H1 (cell line): Measurements from ENCODE around the gene PLEKHA5. TPM values are rescaled to one million over a fixed set of nuclear protein-coding genes. Genes with fewer than 3 reads are reported as not detected.

Experiments
- CTCF ChIA-PET: fragments of 300-600 bp; sonication (Branson Sonifier 250); formaldehyde crosslinking; loops from one replicate; lab custom pipeline; 2021; ENCODE audit not compliant: partially characterized antibody; lab: Charles Lee
- POLR2A ChIA-PET: fragments of 300-600 bp; sonication (Branson Sonifier 250); formaldehyde crosslinking; loops from one replicate; lab custom pipeline; 2021; ENCODE audit warnings: inconsistent platforms; ENCODE audit not compliant: partially characterized antibody; lab: Charles Lee
- DNase-seq, 2 experiments: peaks; one replicate each; pipeline versions ENCODE4 v3.0.0 to v3.0.0-alpha.2; 2010 to 2022; ENCODE audit warnings: low spot score in 2 of 2, low read depth in 1 of 2, mixed read lengths in 1 of 2
- FAIRE-seq: peaks from 2 replicates; lab custom pipeline; 2011; peaks lifted over from hg19 to GRCh38; lab: Jason Lieb, UNC
- H2AFZ ChIP-seq: 2 replicates; pipeline ENCODE4 v1.8.1; 2012; ENCODE audit warnings: low read length, inconsistent platforms
- H2AK5ac ChIP-seq: 2 replicates; pipeline ENCODE4 v1.6.1; 2013; ENCODE audit warnings: low read depth, low read length
- H2BK120ac ChIP-seq: replicated peaks from 2 replicates; pipeline ENCODE3; 2013; ENCODE audit warnings: low read depth, low read length, inconsistent platforms
- H2BK12ac ChIP-seq: 2 replicates; pipeline ENCODE4 v1.6.1; 2013; ENCODE audit warnings: low read depth, low read length
- H2BK15ac ChIP-seq: 2 replicates; pipeline ENCODE4 v1.6.1; 2013; ENCODE audit warnings: low read length
- H2BK20ac ChIP-seq: 2 replicates; pipeline ENCODE4 v1.6.1; 2013; ENCODE audit warnings: low read length
- H2BK5ac ChIP-seq: 2 replicates; pipeline ENCODE4 v1.6.1; 2013; ENCODE audit warnings: low read depth, low read length
- H3K14ac ChIP-seq: 2 replicates; pipeline ENCODE4 v1.6.1; 2013; ENCODE audit warnings: inconsistent platforms; ENCODE audit not compliant: insufficient read length
- H3K18ac ChIP-seq: 2 replicates; pipeline ENCODE4 v1.6.1; 2013; ENCODE audit warnings: low read length; ENCODE audit errors: extremely low read depth
- H3K23ac ChIP-seq: 2 replicates; pipeline ENCODE4 v1.6.1; 2013; ENCODE audit warnings: inconsistent platforms; ENCODE audit not compliant: insufficient read length
- H3K23me2 ChIP-seq: 2 replicates; pipeline ENCODE4 v1.6.1; 2013; ENCODE audit warnings: low read depth, low read length
- H3K27ac ChIP-seq: 2 replicates; pipeline ENCODE4 v1.6.1; 2011; ENCODE audit warnings: low read depth, low read length, inconsistent platforms
- H3K27me3 ChIP-seq, 4 experiments: replicated peaks in 1 of 4; 1 replicate in 1 of 4; 2 replicates in 3 of 4; pipeline versions ENCODE4 v1.6.1 to v1.8.1; 2011 to 2013; ENCODE audit warnings: low read length in 3 of 4, mild to moderate bottlenecking in 3 of 4, inconsistent platforms in 2 of 4, mixed read lengths in 2 of 4, moderate library complexity in 1 of 4; ENCODE audit not compliant: control insufficient read depth in 3 of 4, insufficient read depth in 3 of 4; ENCODE audit errors: extremely low read depth in 1 of 4
- H3K36me3 ChIP-seq, 4 experiments: 2 replicates each; pipeline versions ENCODE4 v1.6.1 to v1.8.1; 2011 to 2013; ENCODE audit warnings: mild to moderate bottlenecking in 4 of 4, low read length in 3 of 4, moderate library complexity in 2 of 4, control low read depth in 1 of 4, inconsistent platforms in 1 of 4; ENCODE audit not compliant: insufficient read depth in 4 of 4, control insufficient read depth in 2 of 4
- H3K4ac ChIP-seq: replicated peaks from 2 replicates; pipeline ENCODE3; 2013; ENCODE audit warnings: low read length, low read depth, mixed read lengths, inconsistent platforms; ENCODE audit not compliant: insufficient read length
- H3K4me1 ChIP-seq, 4 experiments: replicated peaks in 1 of 4; 1 replicate in 1 of 4; 2 replicates in 3 of 4; pipeline versions ENCODE4 v1.6.1 to v1.8.1; 2011 to 2013; ENCODE audit warnings: low read length in 3 of 4, inconsistent platforms in 2 of 4, mixed read lengths in 1 of 4; ENCODE audit not compliant: insufficient read depth in 4 of 4, control insufficient read depth in 3 of 4
- H3K4me2 ChIP-seq, 2 experiments: 2 replicates each; pipeline versions ENCODE4 v1.6.1 to v1.8.1; 2011 to 2013; ENCODE audit warnings: low read depth in 2 of 2, low read length in 2 of 2, control low read depth in 1 of 2, inconsistent platforms in 1 of 2, mild to moderate bottlenecking in 1 of 2; ENCODE audit not compliant: insufficient read depth in 1 of 2
- H3K4me3 ChIP-seq, 4 experiments: fragments of 200-600, 300-600 bp in 1 of 4; sonication (generic), shearing (Covaris generic), sonication (Bioruptor Twin) in 1 of 4; 2 replicates each; pipeline versions ENCODE4 v1.5.1 to v1.8.1; 2011 to 2016; ENCODE audit warnings: low read length in 4 of 4, low read depth in 3 of 4, control low read depth in 2 of 4, inconsistent platforms in 2 of 4, mild to moderate bottlenecking in 2 of 4, mixed read lengths in 1 of 4, moderate library complexity in 1 of 4; ENCODE audit not compliant: insufficient read depth in 2 of 4; ENCODE audit errors: extremely low read depth in 1 of 4
- H3K56ac ChIP-seq: replicated peaks from 2 replicates; pipeline ENCODE3; 2013; ENCODE audit warnings: low read depth, mild to moderate bottlenecking, mixed read lengths, low read length, inconsistent platforms; ENCODE audit not compliant: insufficient read length
- H3K79me1 ChIP-seq: 2 replicates; pipeline ENCODE4 v1.6.1; 2013; ENCODE audit warnings: low read depth, low read length, control low read depth
- H3K79me2 ChIP-seq, 2 experiments: 2 replicates each; pipeline versions ENCODE4 v1.6.1 to v1.8.1; 2012 to 2013; ENCODE audit warnings: low read length in 2 of 2, mild to moderate bottlenecking in 2 of 2, inconsistent platforms in 1 of 2; ENCODE audit not compliant: insufficient read depth in 2 of 2, control insufficient read depth in 1 of 2
- H3K9ac ChIP-seq, 4 experiments: replicated peaks in 1 of 4; 1 replicate in 1 of 4; 2 replicates in 3 of 4; pipeline versions ENCODE4 v1.6.1 to v1.8.1; 2011 to 2013; ENCODE audit warnings: low read depth in 3 of 4, low read length in 3 of 4, control low read depth in 2 of 4, mild to moderate bottlenecking in 2 of 4, moderate library complexity in 2 of 4, inconsistent platforms in 1 of 4; ENCODE audit errors: extremely low read depth in 1 of 4
- H3K9me3 ChIP-seq, 2 experiments: 2 replicates each; pipeline versions ENCODE4 v1.6.1 to v1.8.1; 2012 to 2013; ENCODE audit warnings: mild to moderate bottlenecking in 2 of 2, moderate library complexity in 2 of 2, control low read depth in 1 of 2, inconsistent platforms in 1 of 2, low read depth in 1 of 2, low read length in 1 of 2, mixed read lengths in 1 of 2; ENCODE audit not compliant: insufficient read depth in 2 of 2
- H4K20me1 ChIP-seq, 2 experiments: replicated peaks in 1 of 2; 2 replicates each; pipeline versions ENCODE3 to v1.8.1; 2011 to 2013; ENCODE audit warnings: inconsistent platforms in 2 of 2, low read length in 2 of 2, mild to moderate bottlenecking in 1 of 2; ENCODE audit not compliant: insufficient read depth in 2 of 2, control insufficient read depth in 1 of 2
- H4K5ac ChIP-seq: 2 replicates; pipeline ENCODE4 v1.6.1; 2013; ENCODE audit warnings: low read length, low read depth, mixed read lengths, inconsistent platforms; ENCODE audit not compliant: insufficient read length
- H4K8ac ChIP-seq: 2 replicates; pipeline ENCODE4 v1.8.0; 2013; ENCODE audit warnings: mild to moderate bottlenecking, moderate library complexity, low read length, inconsistent platforms; ENCODE audit not compliant: insufficient read depth; ENCODE audit errors: extremely low read depth
- H4K91ac ChIP-seq: replicated peaks from 2 replicates; pipeline ENCODE3; 2013; ENCODE audit warnings: low read length, mixed read lengths, inconsistent platforms; ENCODE audit not compliant: insufficient read length
- POU5F1 ChIP-seq: IDR thresholded peaks from 2 replicates; pipeline ENCODE4 v1.6.1; 2011; ENCODE audit warnings: low read depth, mild to moderate bottlenecking, low read length, moderate library complexity
- SP1 ChIP-seq: IDR thresholded peaks from 2 replicates; pipeline ENCODE4 v1.6.1; 2011; ENCODE audit warnings: low read depth, low read length
- TCF12 ChIP-seq: IDR thresholded peaks from 2 replicates; pipeline ENCODE4 v1.6.1; 2011; ENCODE audit warnings: low read depth, mild to moderate bottlenecking, low read length
- polyA plus RNA-seq, 7 experiments: library from polyadenylated mRNA; depleted of rRNA in 3 of 7; stranded (reverse) in 5 of 7; unstranded in 2 of 7; fragments of >200 nt in 5 of 7; fragments of 200-250 nt in 2 of 7; gene quantifications; 1 replicate in 5 of 7; 2 replicates in 1 of 7; 4 replicates in 1 of 7; pipeline versions ENCODE4 v1.2.1 to v1.2.3, GENCODE V29; 2011 to 2013; ENCODE audit warnings: missing spikeins in 2 of 7, mixed read lengths in 2 of 7
- total RNA-seq: library from RNA; stranded (reverse); fragmentation: NEBNext Ultra II Directional; extraction: Animal tissue kit (Norgen Biotek cat#: 25700); gene quantifications from 2 replicates; pipeline ENCODE4 v1.2.1, GENCODE V29; 2021

Gene PLEKHA5
- total and polyA plus RNA-seq, 2 of the 8 experiments (the other 6 are each of a cell fraction or from before 2014, with no cell fraction given): 17.2 to 66.1 TPM

- FAIRE-seq (no peak), DNase-seq (no peak)
- Histone ChIP-seq H3K27me3 (no peaks in the 10 kb centered on the region), H3K4me3 (no peak overlapping the region), H4K91ac (no peak overlapping the region), H2BK20ac (no peak overlapping the region), H3K79me1 (no peaks in the 10 kb centered on the region), H2BK5ac (no peak overlapping the region), H2BK15ac (no peak overlapping the region), H3K36me3 (peaks cover 0 to 17% (median 6%) of the 10 kb centered on the region in 4 experiments; a peak in 6 of 8 replicates), H4K5ac (no peak overlapping the region), H2AK5ac (no peak overlapping the region), H4K8ac (no peak overlapping the region), H3K23ac (no peak overlapping the region), H3K79me2 (no peaks in the 10 kb centered on the region), H3K9me3 (no peaks in the 10 kb centered on the region), H3K23me2 (no peaks in the 10 kb centered on the region), H2AFZ (no peak overlapping the region), H2BK12ac (no peak overlapping the region), H3K56ac (no peak overlapping the region), H4K20me1 (no peaks in the 10 kb centered on the region), H3K9ac (no peak overlapping the region), H3K4me2 (no peak overlapping the region), H3K18ac (no peak overlapping the region), H2BK120ac (no peak overlapping the region), H3K27ac (no peak overlapping the region), H3K4ac (no peak overlapping the region), H3K14ac (no peak overlapping the region), H3K4me1 (no peaks in the 10 kb centered on the region)
- TF ChIP-seq SP1 (no peak), TCF12 (no peak), POU5F1 (no peak)
- ChIA-PET POLR2A (interaction anchor here (0.6 kb wide), 1 partner anchor 31 kb away, joined by 3 read pairs; no protein-coding TSS in a partner anchor), CTCF (no interaction called here)
Measured at GRCh38 chr12:19332196-19332595, 202.7 kb downstream of the PLEKHA5 start.
